GM21723 (cell line): ENCODE measurements around the gene GFRA1.

ENCODE experiments used
- ATAC-seq: cut with Tn5 transposase; IDR thresholded peaks from one replicate; pipeline ENCODE4 v1.9.1; 2021; ENCODE audit warnings: mild to moderate bottlenecking, moderate library complexity; ENCODE audit not compliant: unreplicated experiment

Gene GFRA1, protein sequence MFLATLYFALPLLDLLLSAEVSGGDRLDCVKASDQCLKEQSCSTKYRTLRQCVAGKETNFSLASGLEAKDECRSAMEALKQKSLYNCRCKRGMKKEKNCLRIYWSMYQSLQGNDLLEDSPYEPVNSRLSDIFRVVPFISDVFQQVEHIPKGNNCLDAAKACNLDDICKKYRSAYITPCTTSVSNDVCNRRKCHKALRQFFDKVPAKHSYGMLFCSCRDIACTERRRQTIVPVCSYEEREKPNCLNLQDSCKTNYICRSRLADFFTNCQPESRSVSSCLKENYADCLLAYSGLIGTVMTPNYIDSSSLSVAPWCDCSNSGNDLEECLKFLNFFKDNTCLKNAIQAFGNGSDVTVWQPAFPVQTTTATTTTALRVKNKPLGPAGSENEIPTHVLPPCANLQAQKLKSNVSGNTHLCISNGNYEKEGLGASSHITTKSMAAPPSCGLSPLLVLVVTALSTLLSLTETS

DNA sequence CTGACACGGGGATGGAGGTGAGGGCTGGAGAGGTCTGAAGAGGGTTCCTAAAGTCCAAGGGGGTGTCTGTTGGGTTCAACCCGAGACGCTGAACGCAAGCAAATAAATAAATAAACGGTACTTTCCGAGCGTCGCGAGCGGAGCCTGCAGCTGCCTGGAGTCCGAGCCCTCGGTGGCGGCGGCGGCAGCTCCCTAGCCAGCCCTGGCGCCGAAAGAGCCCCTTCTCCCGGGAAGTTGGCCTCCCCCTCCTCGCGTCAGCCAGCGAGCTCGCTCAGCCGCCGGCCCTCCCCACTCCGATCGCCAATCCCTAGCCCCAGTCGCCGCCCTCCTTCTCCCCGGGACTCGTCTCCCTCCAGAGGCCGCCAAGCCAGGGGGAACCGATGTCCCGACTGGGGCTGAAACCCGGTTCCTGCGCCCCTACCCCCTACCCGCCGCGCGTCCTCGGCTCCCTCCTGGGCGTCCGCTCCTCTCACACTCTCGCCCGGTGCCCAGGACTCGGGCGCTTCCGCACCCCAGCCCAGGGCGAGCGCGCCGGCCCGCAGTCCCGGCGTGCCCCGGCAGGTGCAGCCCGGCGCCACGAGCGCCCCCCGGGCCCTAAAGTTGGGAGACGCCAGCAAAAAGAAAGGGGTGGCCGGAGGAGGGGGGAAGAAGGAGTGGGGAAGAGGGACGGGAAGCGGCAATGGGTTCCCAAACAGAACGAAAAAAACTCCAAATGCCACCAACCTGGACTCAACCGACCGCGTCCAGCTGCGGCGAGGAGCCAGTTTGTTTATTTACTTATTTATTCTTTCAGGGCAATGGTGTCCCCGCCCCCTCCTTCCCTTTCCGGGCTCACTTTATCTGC, at the start of gene GFRA1:
Gene GFRA1 (minus strand): TSS at position 767 of the 844 bp plus-strand sequence. CDS start 1,177 bp downstream, outside the sequence.
- no peak for ATAC-seq

DNA sequence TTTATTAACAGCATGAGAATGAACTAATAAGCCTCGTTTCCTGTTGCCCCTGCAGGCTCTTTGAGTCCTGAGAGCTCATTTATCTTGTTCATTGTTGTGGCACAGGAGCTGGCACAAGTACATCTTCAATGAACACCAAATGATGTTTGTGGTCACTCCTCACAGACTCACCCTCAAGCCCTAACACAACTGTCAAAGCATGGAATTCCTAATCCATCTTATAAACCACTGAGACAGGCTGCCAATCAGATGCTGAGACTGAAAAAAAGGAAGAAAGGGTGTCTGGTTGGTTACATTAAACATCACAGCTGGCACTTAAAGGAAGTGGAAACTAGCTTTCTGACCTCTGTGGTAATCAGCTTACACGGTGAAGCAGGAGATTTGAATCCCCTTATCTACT, 43.5 kb upstream of the GFRA1 start:
- no peak for ATAC-seq

DNA sequence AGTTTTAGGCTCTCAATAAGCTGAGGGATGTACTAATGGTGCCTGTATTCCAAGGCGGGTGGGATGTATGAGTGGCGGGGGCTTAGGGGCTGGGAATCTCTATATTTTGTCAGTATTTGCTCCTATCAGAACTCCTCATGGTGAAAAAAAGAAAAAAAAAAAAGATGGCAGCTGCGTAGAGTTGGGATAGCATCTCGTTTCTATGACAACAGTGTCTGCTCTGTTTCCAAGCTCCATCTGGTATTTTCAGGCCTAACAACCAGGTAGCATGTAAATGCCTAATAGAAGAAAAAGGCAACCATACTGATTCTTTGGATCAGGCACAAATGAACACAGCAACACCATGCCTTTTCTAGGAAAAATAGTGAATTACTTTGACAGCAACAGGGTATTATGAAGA, 39.5 kb upstream of the GFRA1 start:
- no peak for ATAC-seq

DNA sequence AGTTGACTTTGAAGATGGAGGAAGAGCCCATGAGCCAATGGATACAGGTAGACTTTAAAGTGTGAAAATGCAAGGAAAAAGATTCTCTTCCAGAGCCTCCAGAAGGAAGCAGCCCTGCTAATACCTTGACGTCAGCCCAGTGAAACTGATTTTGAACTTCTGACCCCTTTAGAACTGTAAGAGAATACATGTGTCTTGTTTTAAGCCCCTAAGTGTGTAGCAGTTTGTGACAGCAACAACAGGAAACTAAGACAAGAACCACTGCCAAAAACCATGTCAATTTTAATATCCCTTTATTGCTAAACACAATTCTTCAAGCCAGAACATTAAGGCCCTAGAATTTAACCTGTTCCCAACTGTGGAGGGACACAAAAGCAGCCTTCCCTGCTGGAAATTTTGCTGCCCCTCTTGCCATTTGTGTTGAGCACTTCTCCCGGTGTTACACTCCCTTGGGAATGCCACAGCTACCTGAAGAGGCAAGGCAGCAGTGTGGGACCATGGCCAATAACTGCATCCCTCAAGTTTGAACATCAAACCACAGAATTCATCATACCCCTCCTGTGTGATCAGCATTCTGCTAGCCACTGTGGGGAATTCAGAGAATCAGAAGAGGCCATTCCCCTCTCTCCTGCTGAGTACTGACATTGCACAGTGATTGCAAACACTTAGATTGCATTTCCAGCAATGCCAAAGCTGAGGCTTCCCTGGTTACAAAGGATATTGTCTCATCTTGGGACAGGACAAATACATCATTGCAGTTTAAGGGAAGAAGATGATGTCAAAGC, 38.9 kb upstream of the GFRA1 start:
- no peak for ATAC-seq

DNA sequence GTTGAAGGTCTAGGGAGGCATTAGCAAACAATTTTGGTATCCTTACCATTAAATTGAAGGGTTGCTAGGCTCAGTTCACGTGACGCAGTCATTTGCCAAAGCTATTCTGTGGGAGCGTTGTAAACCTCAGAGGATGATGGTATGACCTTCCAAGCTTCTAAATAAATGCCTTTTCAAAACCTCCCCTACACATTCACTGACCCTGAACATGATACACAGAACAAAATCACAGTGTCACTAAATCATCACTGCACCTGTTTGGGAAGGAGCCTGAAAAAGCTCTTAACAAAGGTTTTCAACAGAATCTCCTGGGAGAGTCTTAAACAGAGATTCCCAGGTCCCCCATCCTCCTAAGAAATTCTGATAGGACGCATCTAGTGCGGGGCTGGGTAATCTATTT, 38.0 kb upstream of the GFRA1 start:
- no peak for ATAC-seq

DNA sequence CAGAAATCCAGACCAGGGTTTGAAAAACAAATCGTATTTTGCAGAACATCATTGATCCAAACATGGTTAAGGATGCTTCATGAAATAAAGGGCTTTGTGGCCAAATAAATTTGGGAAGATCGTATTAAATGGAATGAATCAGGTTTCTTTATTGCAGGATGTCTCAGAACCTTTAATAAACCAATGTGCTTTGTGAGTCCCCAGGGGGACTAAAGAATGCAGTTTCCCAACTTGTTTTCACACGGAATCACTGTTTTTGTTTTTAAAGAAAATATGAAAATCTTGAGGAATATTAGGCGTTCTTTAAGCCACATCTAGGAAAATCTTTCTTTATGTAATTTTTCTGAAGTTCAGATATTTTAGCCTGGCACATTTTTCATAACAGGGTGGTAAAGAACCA, 34.4 kb upstream of the GFRA1 start:
- no peak for ATAC-seq

DNA sequence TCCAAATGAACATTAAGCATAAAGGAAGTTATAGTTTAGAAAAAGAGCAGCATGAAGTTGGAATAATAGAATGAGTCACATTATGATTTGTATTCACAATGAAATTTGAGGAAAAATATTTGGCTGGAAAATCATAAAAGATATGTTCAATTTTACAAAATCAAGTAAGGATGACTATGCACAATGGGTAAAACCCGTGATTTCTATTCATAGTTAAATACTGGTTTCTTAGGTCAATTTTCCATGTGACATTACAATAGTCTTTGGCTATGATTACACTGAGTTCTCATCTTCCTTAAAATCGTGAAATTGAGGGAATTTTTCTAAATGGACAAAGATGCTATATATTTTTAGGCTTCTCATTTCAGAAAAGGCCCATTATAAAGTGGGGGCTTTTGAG, 33.8 kb upstream of the GFRA1 start:
- no peak for ATAC-seq

DNA sequence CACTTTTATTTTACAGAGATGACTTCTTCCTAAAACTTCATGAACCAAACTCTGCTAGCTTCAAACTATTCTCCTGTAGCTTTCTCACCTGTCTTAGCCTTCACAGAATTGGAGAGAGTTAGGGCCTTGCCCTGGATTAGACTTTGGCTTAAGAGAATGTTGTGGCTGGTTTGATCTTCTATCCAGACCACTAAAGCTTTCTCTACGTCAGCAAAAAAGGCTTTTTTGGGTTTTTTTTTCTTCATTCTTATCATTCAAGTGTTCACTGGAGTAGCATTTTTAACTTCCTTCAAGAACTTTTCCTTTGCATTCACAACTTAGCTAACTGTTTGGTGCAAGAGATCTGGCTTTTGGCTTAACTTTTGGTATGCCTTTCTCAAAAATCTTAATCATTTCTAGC, 31.9 kb upstream of the GFRA1 start:
- ATAC-seq: no peak

DNA sequence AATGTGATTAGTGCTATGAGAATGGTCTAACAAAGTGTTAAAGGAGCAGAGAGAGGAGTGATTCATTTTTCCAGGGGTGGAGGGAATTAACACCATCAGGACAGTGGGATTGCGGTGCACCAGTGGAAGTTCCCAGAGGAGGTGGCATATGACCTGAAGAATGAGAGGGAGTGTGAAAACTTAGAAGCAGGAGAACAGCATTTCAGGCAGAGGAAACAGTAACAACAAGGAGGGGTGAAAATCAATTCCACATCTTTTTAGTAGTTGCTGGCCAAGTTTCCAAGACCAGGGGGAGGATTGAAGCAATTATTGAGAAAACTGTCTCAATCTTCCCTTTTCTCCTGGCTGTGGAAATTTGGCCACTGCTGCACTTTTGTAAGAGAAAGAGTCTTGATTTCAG, 27.5 kb upstream of the GFRA1 start:
- no peak for ATAC-seq

DNA sequence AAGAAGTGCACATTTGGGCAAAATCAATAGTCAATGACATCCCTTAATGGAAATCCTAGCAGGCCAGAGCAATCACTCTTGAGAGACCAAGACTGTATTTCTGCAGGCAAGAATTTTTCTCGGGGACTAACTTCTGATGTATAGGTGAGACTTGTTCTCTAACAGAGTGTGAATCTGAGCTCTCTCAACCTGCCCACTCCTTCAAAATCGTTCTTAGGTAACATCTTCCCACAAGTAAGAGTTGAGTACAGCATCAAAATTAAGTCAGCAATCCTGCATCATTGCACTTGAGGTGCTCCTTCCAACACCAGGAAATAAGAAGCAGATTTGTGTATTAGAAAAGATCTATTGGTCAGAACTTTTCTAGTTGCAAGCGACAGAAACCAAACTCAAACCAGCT, 25.6 kb upstream of the GFRA1 start:
- ATAC-seq: no peak

DNA sequence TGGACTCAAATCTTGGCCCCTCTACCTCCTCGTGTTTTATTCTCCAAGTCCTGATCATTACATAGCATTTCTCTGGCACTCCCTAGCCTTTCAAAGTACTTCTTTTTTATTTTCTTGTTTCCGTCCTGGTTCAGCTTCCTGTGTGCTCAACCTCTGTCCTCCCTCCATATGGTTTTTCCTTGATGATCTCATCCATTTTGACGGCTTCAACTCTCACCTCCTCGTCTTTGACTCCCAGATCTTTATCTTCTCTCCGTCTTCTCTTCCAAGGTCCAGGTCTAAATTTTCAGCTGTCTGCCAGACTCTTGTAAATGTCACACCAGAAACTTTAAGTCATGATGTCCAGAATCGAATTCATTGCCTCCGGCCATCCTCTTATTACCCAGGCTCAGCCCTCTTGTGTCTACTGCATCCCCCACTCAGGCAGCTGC, 23.3 kb upstream of the GFRA1 start:
- ATAC-seq: no peak

DNA sequence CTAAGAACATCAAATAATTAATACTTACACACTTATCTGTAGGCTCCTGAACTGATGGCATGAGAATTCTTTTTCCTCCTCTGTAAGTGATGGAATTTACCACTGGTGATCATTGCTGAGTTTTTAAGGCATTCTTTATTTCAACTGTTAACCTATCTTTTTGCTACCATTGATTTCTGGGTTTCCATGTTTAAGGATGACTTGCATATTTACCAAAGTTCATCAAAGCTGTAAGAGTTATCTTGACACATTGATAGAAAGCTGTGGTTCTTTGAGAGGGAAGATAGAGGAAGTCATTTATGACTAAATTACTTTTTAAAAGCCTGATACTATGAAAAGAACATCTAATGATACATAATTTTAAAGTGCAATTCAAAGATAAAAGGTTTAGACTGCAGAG, 19.5 kb upstream of the GFRA1 start:
- ATAC-seq: no peak

DNA sequence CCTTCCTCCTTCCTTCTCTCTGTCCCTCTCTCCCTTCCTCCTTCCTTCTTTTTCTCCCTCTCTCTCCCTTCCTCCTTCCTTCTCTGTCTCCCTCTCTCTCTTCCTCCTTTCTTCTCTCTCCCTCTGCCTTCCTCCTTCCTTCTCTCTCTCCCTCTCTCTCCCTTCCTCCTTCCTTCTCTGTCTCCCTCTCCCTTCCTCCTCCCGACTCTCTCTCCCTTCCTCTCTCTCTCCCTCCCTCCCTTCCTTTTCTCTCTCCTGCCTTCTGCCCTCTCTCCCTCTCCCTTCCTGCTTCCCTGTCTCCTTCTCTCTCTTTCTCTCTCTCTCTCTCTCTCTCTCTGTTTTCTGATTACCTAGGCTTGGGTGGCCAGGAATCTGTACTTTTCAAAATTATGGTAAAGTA, 16.6 kb upstream of the GFRA1 start:
- ATAC-seq: no peak

DNA sequence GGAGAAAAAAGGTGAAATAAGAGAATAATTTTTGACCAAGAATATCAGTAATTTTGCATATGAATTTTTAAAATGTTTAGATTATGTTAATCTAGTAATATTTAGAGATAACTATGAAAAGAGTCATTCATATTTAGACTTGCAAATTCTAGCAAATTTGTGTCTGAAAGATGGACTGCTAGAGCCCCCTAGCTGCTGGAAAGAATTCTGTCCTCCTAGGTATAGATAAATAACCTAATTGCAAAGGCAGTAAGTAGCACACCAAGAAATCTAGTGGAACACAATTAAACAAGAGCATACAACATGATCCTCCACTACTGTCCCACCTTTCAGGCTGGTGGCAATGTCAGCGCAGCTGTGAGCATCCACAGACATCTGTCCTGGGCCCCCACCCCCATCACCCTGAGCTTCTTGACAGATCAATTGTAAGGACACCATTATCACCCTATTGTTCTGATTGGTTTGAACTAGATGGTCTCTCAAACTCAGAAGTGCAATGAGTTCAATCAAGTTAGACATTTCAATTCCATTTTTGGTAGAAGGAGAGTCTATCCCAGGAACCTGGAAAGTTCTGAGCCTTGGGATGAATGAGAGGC, 15.0 kb upstream of the GFRA1 start:
- ATAC-seq: no peak

DNA sequence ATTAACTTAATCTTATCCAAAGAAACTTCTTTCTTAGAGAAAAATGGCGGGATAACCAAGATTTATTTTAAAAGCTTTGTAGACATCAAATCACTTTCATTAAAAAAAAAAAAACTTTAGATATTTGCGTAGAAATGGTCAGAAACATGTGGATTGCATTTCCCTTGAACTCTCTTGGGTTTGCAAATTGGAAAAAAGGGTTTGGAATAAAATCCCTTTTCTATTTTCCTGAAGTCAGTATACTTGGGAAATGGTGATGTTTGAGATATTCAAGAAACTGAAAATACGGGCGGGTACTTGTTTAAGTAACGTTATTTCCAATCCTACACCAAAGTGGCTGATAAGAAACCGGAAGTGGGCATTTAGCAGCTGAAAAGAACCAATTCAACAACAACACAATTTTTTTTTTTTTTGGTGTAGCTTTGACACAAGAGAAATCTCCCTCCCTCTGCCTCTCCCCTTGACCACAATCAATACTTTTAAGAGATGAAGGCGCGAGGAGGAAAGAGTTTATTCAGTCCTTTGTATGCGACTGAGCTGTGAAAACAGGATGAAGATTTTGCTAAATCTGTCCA, 13.7 kb upstream of the GFRA1 start:
- ATAC-seq: no peak

DNA sequence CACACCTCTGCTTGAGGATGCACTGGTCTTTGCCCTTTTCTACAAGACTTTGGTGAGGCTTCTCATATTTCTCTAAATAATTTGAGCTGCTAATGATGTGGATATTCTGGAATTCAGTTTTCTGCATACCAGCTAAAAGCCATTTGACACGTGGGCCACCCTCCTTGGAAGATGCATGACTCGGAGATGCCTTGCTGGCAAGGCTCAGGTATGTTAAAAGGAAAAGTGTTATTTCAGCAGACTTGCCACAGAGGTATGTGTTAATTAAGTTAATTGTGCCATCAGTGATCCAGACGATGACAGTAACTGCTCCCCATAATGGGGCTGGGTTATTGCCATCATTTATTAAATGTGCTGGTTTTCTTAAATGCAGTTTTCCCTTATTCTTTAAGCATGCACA, 8.8 kb upstream of the GFRA1 start:
- ATAC-seq: no peak

DNA sequence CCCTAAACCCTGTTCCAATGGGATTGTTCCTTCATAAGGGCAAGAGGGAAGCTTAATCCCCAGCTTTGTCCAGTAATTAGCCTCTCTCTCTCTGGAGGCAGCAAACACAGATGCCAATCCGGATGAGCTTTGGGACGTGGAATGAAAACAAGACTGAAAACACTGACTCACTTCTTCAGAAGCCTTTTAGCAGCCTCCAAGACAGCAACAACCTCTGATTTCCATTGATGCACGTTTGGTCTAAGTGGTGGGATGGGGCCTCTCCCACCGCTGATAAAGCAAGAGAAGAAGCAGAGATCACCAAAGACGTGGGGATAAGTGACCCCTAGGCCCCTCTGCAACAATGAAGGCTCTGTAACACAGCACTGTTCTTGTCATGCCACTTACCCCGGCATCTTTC, 5.8 kb upstream of the GFRA1 start:
- no peak for ATAC-seq

DNA sequence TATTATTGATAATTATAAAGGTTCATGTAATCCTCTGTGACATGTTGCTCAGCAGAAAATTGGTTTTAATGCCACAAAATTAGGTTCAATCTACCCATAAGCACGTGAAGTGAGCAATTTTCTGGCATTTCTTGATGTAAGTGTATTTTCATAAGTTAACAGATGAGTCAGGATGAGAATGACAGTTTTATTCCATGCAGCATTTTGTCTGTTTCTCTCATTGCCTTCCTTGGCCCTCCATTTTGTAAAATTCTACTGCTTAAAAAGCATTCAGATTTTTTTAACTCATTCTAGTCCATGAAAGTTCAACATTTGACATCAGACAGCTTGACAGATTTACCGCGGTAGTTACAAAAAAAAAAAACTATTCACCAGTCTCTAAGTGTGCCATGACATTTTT, 4.0 kb upstream of the GFRA1 start:
- no peak for ATAC-seq

DNA sequence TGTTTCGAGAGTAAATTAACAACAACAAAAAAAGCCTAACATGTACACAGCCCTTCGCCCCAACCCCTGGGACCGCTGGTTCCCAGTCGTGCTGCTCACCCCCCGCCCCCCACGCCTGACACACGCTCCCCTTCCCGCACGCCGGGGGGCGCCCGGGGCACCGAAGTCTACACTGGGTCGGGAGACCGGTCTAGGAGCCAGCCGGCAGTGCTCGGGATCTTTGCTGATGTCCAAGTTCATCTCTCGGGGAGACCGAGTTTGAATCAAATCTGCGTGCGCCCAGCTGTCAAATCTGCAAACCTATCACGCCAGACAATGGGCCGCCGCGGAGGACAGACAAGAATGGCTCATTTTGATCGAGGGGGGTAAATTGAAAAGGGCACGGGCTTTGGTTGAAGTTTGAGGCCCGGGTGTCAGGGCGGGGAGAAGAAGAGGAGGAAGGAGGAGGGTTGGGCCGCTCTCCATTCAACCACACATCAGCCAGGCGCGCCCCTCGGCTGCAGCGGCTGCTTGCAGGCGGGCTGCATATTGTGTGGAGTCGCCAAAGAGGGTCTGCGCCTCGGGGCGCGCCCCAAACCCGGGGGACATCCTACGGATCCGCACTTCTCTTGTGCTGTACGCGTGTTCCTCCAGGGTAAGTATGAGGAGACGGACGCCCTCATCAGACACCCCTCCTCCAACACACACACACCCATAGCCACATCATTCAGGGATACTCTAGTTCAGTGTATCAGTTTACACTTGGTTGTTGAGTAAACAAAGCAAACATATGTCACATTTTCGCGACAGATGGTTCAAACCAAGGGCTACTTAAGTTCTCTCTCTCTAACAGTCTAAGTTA, 1.3 kb upstream of the GFRA1 start:
- ATAC-seq: no peak
